ENCODE measurements around the gene CTDSP2. TPM values are rescaled to one million over a fixed set of nuclear protein-coding genes. Genes with fewer than 3 reads are reported as not detected.

CTDSP2 gene
- total and polyA plus RNA-seq, 2 donors (not counting 3 experiments of a cell fraction or from before 2014, with no cell fraction given), result 142 to 146 TPM

GRCh38 chr12:57811028-57811755 is 35.3 kb downstream of the CTDSP2 start:
- TF ChIP-seq POLR2AphosphoS5 (IDR thresholded peaks at IDR 0.05; ENCODE audit: insufficient read depth, low read depth, low read length) (no peak), FOS (IDR thresholded peaks at IDR 0.05; ENCODE audit: borderline replicate concordance, insufficient read depth, low read length) (no peak), JUN (IDR thresholded peaks at IDR 0.05; ENCODE audit: borderline replicate concordance, insufficient read depth, insufficient read length, low read depth) (no peak), GATA2 (IDR thresholded peaks at IDR 0.05; ENCODE audit: insufficient read depth, insufficient read length, low read depth, low read length) (no peak), MAX (IDR thresholded peaks at IDR 0.05; ENCODE audit: insufficient read depth, insufficient read length) (no peak), MYC (IDR thresholded peaks at IDR 0.05; ENCODE audit: low read depth, low read length) (no peak), POLR2A (IDR thresholded peaks at IDR 0.05; ENCODE audit: low read depth, low read length) (no peak), EZH2 (IDR thresholded peaks at IDR 0.05; ENCODE audit: borderline replicate concordance, low read depth, low read length, severe bottlenecking) (no peak)
- TF ChIP-seq, protein P1, sequence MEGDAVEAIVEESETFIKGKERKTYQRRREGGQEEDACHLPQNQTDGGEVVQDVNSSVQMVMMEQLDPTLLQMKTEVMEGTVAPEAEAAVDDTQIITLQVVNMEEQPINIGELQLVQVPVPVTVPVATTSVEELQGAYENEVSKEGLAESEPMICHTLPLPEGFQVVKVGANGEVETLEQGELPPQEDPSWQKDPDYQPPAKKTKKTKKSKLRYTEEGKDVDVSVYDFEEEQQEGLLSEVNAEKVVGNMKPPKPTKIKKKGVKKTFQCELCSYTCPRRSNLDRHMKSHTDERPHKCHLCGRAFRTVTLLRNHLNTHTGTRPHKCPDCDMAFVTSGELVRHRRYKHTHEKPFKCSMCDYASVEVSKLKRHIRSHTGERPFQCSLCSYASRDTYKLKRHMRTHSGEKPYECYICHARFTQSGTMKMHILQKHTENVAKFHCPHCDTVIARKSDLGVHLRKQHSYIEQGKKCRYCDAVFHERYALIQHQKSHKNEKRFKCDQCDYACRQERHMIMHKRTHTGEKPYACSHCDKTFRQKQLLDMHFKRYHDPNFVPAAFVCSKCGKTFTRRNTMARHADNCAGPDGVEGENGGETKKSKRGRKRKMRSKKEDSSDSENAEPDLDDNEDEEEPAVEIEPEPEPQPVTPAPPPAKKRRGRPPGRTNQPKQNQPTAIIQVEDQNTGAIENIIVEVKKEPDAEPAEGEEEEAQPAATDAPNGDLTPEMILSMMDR (IDR thresholded peaks at IDR 0.05; ENCODE audit: extremely low read depth in 1 of 2, insufficient read depth in 1 of 2, low read depth in 1 of 2, low read length in 2 of 2), result no peak
- no peaks in the 10 kb centered on the region for H3K27me3 ChIP-seq (ENCODE audit: control insufficient read depth in 2 of 2, insufficient read depth in 2 of 2, low read length in 2 of 2)
- ChIA-PET CTCF (interaction anchor here (3.1 kb wide), 1 partner anchor 9 kb away, joined by 20 read pairs; no protein-coding TSS in a partner anchor), POLR2A (no interaction called here)
- no peaks in the 10 kb centered on the region for H3K4me1 ChIP-seq (ENCODE audit: control insufficient read depth, extremely low read depth, insufficient read depth, low read length)
- H4K20me1 ChIP-seq (replicated peaks; ENCODE audit: control insufficient read depth, extremely low read depth, insufficient read depth, low read length), result no peaks in the 10 kb centered on the region
- no peak for FAIRE-seq
- H3K4me3 ChIP-seq (replicated peaks in 1 of 3; ENCODE audit: insufficient read depth in 1 of 3, low read depth in 1 of 3, low read length in 3 of 3), result no peak overlapping the region
- peaks cover 0 to 8% of the 10 kb centered on the region in 2 experiments for H3K36me3 ChIP-seq (ENCODE audit: control insufficient read depth in 2 of 2, extremely low read depth in 1 of 2, insufficient read depth in 2 of 2, low read length in 2 of 2)
- intact Hi-C loops (cut with micrococcal nuclease), result no loop called here
- H3K9me3 ChIP-seq (replicated peaks; ENCODE audit: control insufficient read depth, insufficient read depth, low read length), result no peaks in the 10 kb centered on the region
- no peak overlapping the region for H3K9ac ChIP-seq (replicated peaks; ENCODE audit: extremely low read depth, insufficient read depth, low read length)
- no TSS peak for BruUV-seq (replicated peaks)
- H3K79me2 ChIP-seq (ENCODE audit: control insufficient read depth, insufficient read depth, low read length), result no peaks in the 10 kb centered on the region
- no peak for DNase-seq (ENCODE audit: low read depth, low spot score)
- H3K9me1 ChIP-seq (replicated peaks; ENCODE audit: control insufficient read depth, extremely low read depth, insufficient read depth, low read length), result no peaks in the 10 kb centered on the region
- no peak overlapping the region for H3K27ac ChIP-seq (ENCODE audit: insufficient read depth, low read depth, low read length)
- H2AFZ ChIP-seq (ENCODE audit: low read depth, low read length), result no peak overlapping the region
- H3K4me2 ChIP-seq (ENCODE audit: insufficient read depth, low read length), result no peak overlapping the region
- dilution Hi-C loops (cut with MboI; ENCODE audit: extremely low pct_ligation_motif_present, low sequenced_read_pairs), result no loop called here
